A549 (cell line): ENCODE data around the gene DNAJB4.

Source experiments
- CEBPB ChIP-seq, 2 experiments: fragments of >200 bp in 1 of 2; sonication (Bioruptor Twin) in 1 of 2; formaldehyde crosslinking in 1 of 2; IDR thresholded peaks; 2 replicates each; pipeline ENCODE4 v1.6.1; 2012 to 2016
- CHD4 ChIP-seq: fragments of 200-600 bp; sonication (generic); IDR thresholded peaks from 2 replicates; pipeline ENCODE4 v1.6.1; 2016; ENCODE audit warnings: antibody characterized with exemption, mild to moderate bottlenecking, borderline replicate concordance
- GATA3 ChIP-seq: IDR thresholded peaks from 2 replicates; pipeline ENCODE4 v1.6.1; 2012; ENCODE audit warnings: borderline replicate concordance
- JUN ChIP-seq, 2 experiments: fragments of >200 bp; sonication (Bioruptor Twin); formaldehyde crosslinking; IDR thresholded peaks; 2 replicates in 1 of 2; 3 replicates in 1 of 2; pipeline ENCODE4 v1.6.1; 2016 to 2017
- NFE2L2 ChIP-seq: fragments of 150-350 bp; conservative IDR thresholded peaks from 2 replicates; pipeline ENCODE4 v1.6.1; 2014; ENCODE audit warnings: low read length
- POLR2A ChIP-seq: IDR thresholded peaks from 2 replicates; pipeline ENCODE4 v1.6.1; 2012; ENCODE audit warnings: mild to moderate bottlenecking, low read length
- RAD21 ChIP-seq, 2 experiments: fragments of >200 bp in 1 of 2; sonication (Bioruptor Twin) in 1 of 2; formaldehyde crosslinking in 1 of 2; IDR thresholded peaks in 1 of 2; conservative IDR thresholded peaks in 1 of 2; 2 replicates in 1 of 2; 3 replicates in 1 of 2; pipeline ENCODE4 v1.6.1; 2012 to 2018; ENCODE audit warnings: inconsistent platforms in 1 of 2
- TF ChIP-seq, protein P1 (sequence below): fragments of >200 bp; sonication (Bioruptor Twin); formaldehyde crosslinking; IDR thresholded peaks from 3 replicates; pipeline ENCODE4 v1.5.1; 2016
- TF ChIP-seq, protein P2 (sequence below): IDR thresholded peaks from 2 replicates; pipeline ENCODE4 v1.6.1; 2012

DNA sequence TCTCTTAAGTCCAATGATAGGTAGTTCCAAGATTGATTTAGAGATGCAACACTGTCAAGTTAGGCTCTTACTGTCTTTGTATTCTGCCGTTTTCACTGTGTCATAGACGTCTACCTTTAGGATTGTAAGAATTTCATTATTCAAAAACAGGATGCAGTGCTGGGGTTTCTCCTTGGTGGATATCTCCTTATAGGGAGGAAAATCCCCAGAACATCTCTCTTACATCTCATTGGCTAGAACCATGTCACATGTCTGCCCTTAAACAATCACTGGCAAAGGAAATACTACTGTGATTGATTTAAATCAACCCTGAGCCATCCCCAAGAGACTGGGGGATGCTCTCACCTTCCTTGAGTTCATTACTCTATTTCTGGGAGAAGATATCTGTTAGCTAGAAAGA, 15.0 kb upstream of the DNAJB4 start:
- TF ChIP-seq, protein P1, sequence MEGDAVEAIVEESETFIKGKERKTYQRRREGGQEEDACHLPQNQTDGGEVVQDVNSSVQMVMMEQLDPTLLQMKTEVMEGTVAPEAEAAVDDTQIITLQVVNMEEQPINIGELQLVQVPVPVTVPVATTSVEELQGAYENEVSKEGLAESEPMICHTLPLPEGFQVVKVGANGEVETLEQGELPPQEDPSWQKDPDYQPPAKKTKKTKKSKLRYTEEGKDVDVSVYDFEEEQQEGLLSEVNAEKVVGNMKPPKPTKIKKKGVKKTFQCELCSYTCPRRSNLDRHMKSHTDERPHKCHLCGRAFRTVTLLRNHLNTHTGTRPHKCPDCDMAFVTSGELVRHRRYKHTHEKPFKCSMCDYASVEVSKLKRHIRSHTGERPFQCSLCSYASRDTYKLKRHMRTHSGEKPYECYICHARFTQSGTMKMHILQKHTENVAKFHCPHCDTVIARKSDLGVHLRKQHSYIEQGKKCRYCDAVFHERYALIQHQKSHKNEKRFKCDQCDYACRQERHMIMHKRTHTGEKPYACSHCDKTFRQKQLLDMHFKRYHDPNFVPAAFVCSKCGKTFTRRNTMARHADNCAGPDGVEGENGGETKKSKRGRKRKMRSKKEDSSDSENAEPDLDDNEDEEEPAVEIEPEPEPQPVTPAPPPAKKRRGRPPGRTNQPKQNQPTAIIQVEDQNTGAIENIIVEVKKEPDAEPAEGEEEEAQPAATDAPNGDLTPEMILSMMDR, result no peak
- TF ChIP-seq, protein P2, sequence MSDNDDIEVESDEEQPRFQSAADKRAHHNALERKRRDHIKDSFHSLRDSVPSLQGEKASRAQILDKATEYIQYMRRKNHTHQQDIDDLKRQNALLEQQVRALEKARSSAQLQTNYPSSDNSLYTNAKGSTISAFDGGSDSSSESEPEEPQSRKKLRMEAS, result no peak
- TF ChIP-seq NFE2L2, result no peak
- no peak for TF ChIP-seq POLR2A
- no peak for TF ChIP-seq JUN (IDR thresholded peaks at IDR 0.05)
- TF ChIP-seq CHD4, result no peak
- no peak for TF ChIP-seq GATA3
- no peak for TF ChIP-seq RAD21 (conservative IDR thresholded peaks at IDR 0.05 in 1 of 2, IDR thresholded peaks at IDR 0.05 in 1 of 2)
- TF ChIP-seq CEBPB (IDR thresholded peaks at IDR 0.05), result no peak
